K562 (cell line): ENCODE data around the gene WDFY2. TPM values are rescaled to one million over a fixed set of nuclear protein-coding genes. Genes with fewer than 3 reads are reported as not detected.

Experiments used
- ATAC-seq: fragments of 200-7000 bp; cut with Tn5 transposase; 3 replicates; pipeline ENCODE4 v1.9.1; 2020; ENCODE audit warnings: moderate library complexity
- BruUV-seq: library from RNA; stranded (reverse); fragments of 400-500 nt; replicated peaks from 2 replicates; lab custom pipeline; 2021; lab: Mats Ljungman, UMichigan
- CTCF ChIA-PET: fragments of 300-600 bp; formaldehyde crosslinking; extraction: SDS; loops from one replicate; lab custom pipeline; 2021; ENCODE audit warnings: low intra/inter-chr PET ratio; lab: Yijun Ruan, JAX
- POLR2A ChIA-PET: fragments of 300-600, 350-650 bp; sonication (Branson Sonifier 250); formaldehyde crosslinking; extraction: SDS; loops from one replicate; lab custom pipeline; 2021; ENCODE audit warnings: antibody characterized with exemption, inconsistent platforms; lab: Yijun Ruan, JAX
- DNase-seq, 4 experiments: peaks; one replicate each; pipeline versions ENCODE4 v3.0.0 to v3.0.0-alpha.2; 2011 to 2018; ENCODE audit warnings: low spot score in 3 of 4, mixed read lengths in 3 of 4; ENCODE audit errors: extremely low read depth in 1 of 4
- FAIRE-seq: peaks from 2 replicates; lab custom pipeline; 2011; peaks lifted over from hg19 to GRCh38; lab: Jason Lieb, UNC
- H2AFZ ChIP-seq: 2 replicates; pipeline ENCODE4 v1.6.0; 2011; ENCODE audit warnings: low read depth, low read length, control low read depth, inconsistent platforms
- H3K27ac ChIP-seq: fragments of 200-600 bp; 3 replicates; pipeline ENCODE4 v1.8.0; 2011; ENCODE audit warnings: low read depth, mild to moderate bottlenecking, control low read depth, inconsistent platforms, low read length, moderate library complexity, mixed read lengths; ENCODE audit errors: extremely low read depth
- H3K27me3 ChIP-seq, 2 experiments: fragments of 300-600 bp in 1 of 2; 2 replicates in 1 of 2; 3 replicates in 1 of 2; pipeline versions ENCODE4 v1.6.0 to v1.8.0; 2011; ENCODE audit warnings: inconsistent platforms in 2 of 2, low read length in 2 of 2, mild to moderate bottlenecking in 1 of 2, mixed read lengths in 1 of 2, moderate library complexity in 1 of 2; ENCODE audit not compliant: control insufficient read depth in 2 of 2, insufficient read depth in 2 of 2
- H3K36me3 ChIP-seq: fragments of 300-600 bp; 3 replicates; pipeline ENCODE4 v1.8.0; 2011; ENCODE audit warnings: mild to moderate bottlenecking, low read length, inconsistent platforms; ENCODE audit not compliant: control insufficient read depth, insufficient read depth
- H3K4me1 ChIP-seq, 2 experiments: fragments of 200-600 bp in 1 of 2; replicated peaks in 1 of 2; 2 replicates in 1 of 2; 3 replicates in 1 of 2; pipeline versions ENCODE4 v1.5.1 to v1.8.0; 2011; ENCODE audit warnings: inconsistent platforms in 2 of 2, low read length in 2 of 2, mild to moderate bottlenecking in 1 of 2, mixed read lengths in 1 of 2, moderate library complexity in 1 of 2; ENCODE audit not compliant: control insufficient read depth in 2 of 2, insufficient read depth in 2 of 2
- H3K4me2 ChIP-seq: 2 replicates; pipeline ENCODE4 v1.6.1; 2011; ENCODE audit warnings: low read length, control low read depth, inconsistent platforms, mixed read lengths; ENCODE audit not compliant: insufficient read depth
- H3K4me3 ChIP-seq: fragments of 200-600 bp; sonication (generic), shearing (Covaris generic); 2 replicates; pipeline ENCODE4 v1.5.1; 2016; ENCODE audit warnings: control low read depth, inconsistent platforms
- H3K79me2 ChIP-seq: fragments of 200-600 bp; 3 replicates; pipeline ENCODE4 v1.8.0; 2011; ENCODE audit warnings: low read length, inconsistent platforms; ENCODE audit not compliant: control insufficient read depth, insufficient read depth
- H3K9ac ChIP-seq, 2 experiments: 2 replicates each; pipeline versions ENCODE4 v1.6.0 to v1.6.1; 2011; ENCODE audit warnings: low read depth in 2 of 2, low read length in 2 of 2, control low read depth in 1 of 2, inconsistent platforms in 1 of 2, mild to moderate bottlenecking in 1 of 2, mixed read lengths in 1 of 2; ENCODE audit not compliant: insufficient read depth in 1 of 2
- H3K9me1 ChIP-seq: one replicate; pipeline ENCODE4 v1.6.0; 2011; ENCODE audit warnings: inconsistent platforms, mild to moderate bottlenecking, low read length, moderate library complexity; ENCODE audit not compliant: control insufficient read depth, insufficient read depth
- H3K9me3 ChIP-seq: replicated peaks from 2 replicates; pipeline ENCODE4 v1.5.1; 2011; ENCODE audit warnings: low read depth, low read length, inconsistent platforms; ENCODE audit not compliant: control insufficient read depth, insufficient read depth
- H4K20me1 ChIP-seq: replicated peaks from 2 replicates; pipeline ENCODE4 v1.6.1; 2011; ENCODE audit warnings: low read length, inconsistent platforms, mixed read lengths; ENCODE audit not compliant: control insufficient read depth, insufficient read depth
- ARHGAP35 ChIP-seq: fragments of 450-650 bp; IDR thresholded peaks from 2 replicates; pipeline ENCODE4 v1.6.1; 2018; ENCODE audit not compliant: partially characterized antibody
- ARID3A ChIP-seq: IDR thresholded peaks from 2 replicates; pipeline ENCODE4 v1.6.1; 2012; ENCODE audit warnings: low read depth, low read length, improper control_type of control experiment, borderline replicate concordance
- BRCA1 ChIP-seq, 2 experiments: fragments of 450-650 bp in 1 of 2; sonication (generic) in 1 of 2; formaldehyde crosslinking in 1 of 2; IDR thresholded peaks; 2 replicates each; pipeline versions ENCODE4 v1.5.0 to v1.6.1; 2017 to 2020; ENCODE audit warnings: mild to moderate bottlenecking in 1 of 2, missing genetic modification reagents in 1 of 2
- EZH2 ChIP-seq: IDR thresholded peaks from 2 replicates; pipeline ENCODE4 v1.6.1; 2012; ENCODE audit warnings: low read depth, mild to moderate bottlenecking, inconsistent platforms, low read length, borderline replicate concordance
- HDAC6 ChIP-seq: IDR thresholded peaks from 2 replicates; pipeline ENCODE4 v1.6.1; 2012; ENCODE audit warnings: low read depth, mild to moderate bottlenecking, control low read depth, inconsistent platforms, low read length, moderate library complexity
- IFI16 ChIP-seq: fragments of 250-450 bp; sonication (Bioruptor Pico); IDR thresholded peaks from 2 replicates; pipeline ENCODE4 v2.1.2; 2022; ENCODE audit warnings: mild to moderate bottlenecking, inconsistent platforms
- RBM14 ChIP-seq: fragments of 200-400 bp; formaldehyde crosslinking; IDR thresholded peaks from 2 replicates; pipeline ENCODE4 v1.6.1; 2018; ENCODE audit warnings: low read depth, mild to moderate bottlenecking, low read length, moderate library complexity, borderline replicate concordance; ENCODE audit not compliant: insufficient read depth
- TSHZ1 ChIP-seq: fragments of 250-450 bp; sonication (Bioruptor Pico); IDR thresholded peaks from 2 replicates; pipeline ENCODE4 v1.4.0; 2020; ENCODE audit warnings: mild to moderate bottlenecking, moderate library complexity
- ZBTB5 ChIP-seq: fragments of 450-650 bp; IDR thresholded peaks from 2 replicates; pipeline ENCODE4 v1.6.1; 2017; ENCODE audit warnings: antibody characterized with exemption
- ZKSCAN3 ChIP-seq: fragments of 250-450 bp; sonication (Bioruptor Pico); IDR thresholded peaks from 2 replicates; pipeline ENCODE4 v1.4.0; 2020
- ZNF347 ChIP-seq: fragments of 450-650 bp; formaldehyde crosslinking; IDR thresholded peaks from 2 replicates; pipeline ENCODE4 v1.4.0; 2020; ENCODE audit warnings: low read depth, mild to moderate bottlenecking, moderate library complexity
- ZNF449 ChIP-seq: fragments of 250-450 bp; sonication (Bioruptor Pico); IDR thresholded peaks from 2 replicates; pipeline ENCODE4 v1.8.0; 2022; ENCODE audit warnings: moderate library complexity, mild to moderate bottlenecking, inconsistent platforms
- ZNF830 ChIP-seq: fragments of 250-450 bp; sonication (Bioruptor Pico); IDR thresholded peaks from 2 replicates; pipeline ENCODE4 v1.5.0; 2021; ENCODE audit warnings: mild to moderate bottlenecking
- WGBS: fragments of 100-300 bp; shearing (Covaris generic); methylation state at CpG from one replicate; pipeline ENCODE4 v1.1.6; 2016; ENCODE audit warnings: low coverage, mixed read lengths; ENCODE audit not compliant: insufficient coverage; ENCODE audit errors: missing lambda C conversion rate; 5-methylcytosine and 5-hydroxymethylcytosine counted together
- in situ Hi-C: fragments of 300-500 bp; cut with MboI; formaldehyde crosslinking; loops from 4 replicates; pipeline ENCODE4 v1.15.0; 2018; ENCODE audit warnings: inconsistent platforms, mixed read lengths
- intact Hi-C: fragments of 100-400 bp; cut with micrococcal nuclease; formaldehyde crosslinking; loops from 2 replicates; pipeline ENCODE4 v1.14.2; 2022
- polyA plus RNA-seq, 8 experiments: library from polyadenylated mRNA; depleted of rRNA in 4 of 8; stranded (reverse) in 5 of 8; unstranded in 3 of 8; fragments of >200 nt; fragmentation: Nextera tagmentation in 2 of 8; fragmentation: Illumina TruSeq in 1 of 8; extraction: Ambion mirVana in 2 of 8; extraction: Trizol in 1 of 8; gene quantifications; 2 replicates each; pipeline versions ENCODE4 v1.2.1 to v1.2.3, GENCODE V29; 2011 to 2014; ENCODE audit warnings: inconsistent platforms in 1 of 8, missing spikeins in 1 of 8
- total RNA-seq, 7 experiments: library from RNA; depleted of rRNA in 6 of 7; stranded (reverse); fragments of >200 nt in 6 of 7; fragmentation: Illumina TruSeq in 2 of 7; extraction: Trizol in 2 of 7; gene quantifications; 2 replicates each; pipeline versions ENCODE4 v1.2.1 to v1.2.3, GENCODE V29; 2011 to 2021; ENCODE audit warnings: low replicate concordance in 1 of 7

Gene WDFY2
- total and polyA plus RNA-seq, 9 of the 15 experiments (the other 6 are each of a cell fraction or from before 2014, with no cell fraction given), result 0.66 to 6.4 (median 4.4) TPM

- intact Hi-C loops, result no loop called here
- Histone ChIP-seq H3K9me3 (no peaks in the 10 kb centered on the region), H3K27me3 (no peaks in the 10 kb centered on the region), H3K4me2 (no peak overlapping the region), H3K79me2 (no peaks in the 10 kb centered on the region), H3K4me1 (no peaks in the 10 kb centered on the region), H3K36me3 (peaks cover 5% of the 10 kb centered on the region; the same call in 1 of the 3 replicates), H3K9me1 (no peaks in the 10 kb centered on the region), H2AFZ (no peak overlapping the region), H3K9ac (no peak overlapping the region), H3K27ac (no peak overlapping the region), H4K20me1 (no peaks in the 10 kb centered on the region), H3K4me3 (no peak overlapping the region)
- no peak for DNase-seq
- ATAC-seq, result no peak
- no TSS peak for BruUV-seq
- in situ Hi-C loops, result no loop called here
- no peak for FAIRE-seq
- CTCF ChIA-PET, result no interaction called here
- WGBS, result 62% methylated on average over 4 of the region's 4 CpGs
- POLR2A ChIA-PET, result no interaction called here
- TF ChIP-seq ARID3A (no peak), RBM14 (no peak), ZNF449 (CRISPR knock-in tag) (no peak), ZNF830 (no peak), IFI16 (CRISPR knock-in tag) (no peak), ARHGAP35 (no peak), ZBTB5 (no peak), HDAC6 (no peak), EZH2 (no peak), ZNF347 (no peak), ZKSCAN3 (CRISPR knock-in tag) (no peak), BRCA1 (IDR thresholded peaks at IDR 0.05) (no peak), BRCA1 (CRISPR knock-in tag; IDR thresholded peaks at IDR 0.05) (no peak), TSHZ1 (CRISPR knock-in tag) (no peak)
Observed at GRCh38 chr13:51728275-51728673, 144.0 kb downstream of the WDFY2 start.
